ENCODE data around the gene MPL. TPM values are rescaled to one million over a fixed set of nuclear protein-coding genes. Genes with fewer than 3 reads are reported as not detected.

The MPL gene
- polyA plus RNA-seq, 1 of the 3 experiments (the other 2 are of a cell fraction): not detected

DNA sequence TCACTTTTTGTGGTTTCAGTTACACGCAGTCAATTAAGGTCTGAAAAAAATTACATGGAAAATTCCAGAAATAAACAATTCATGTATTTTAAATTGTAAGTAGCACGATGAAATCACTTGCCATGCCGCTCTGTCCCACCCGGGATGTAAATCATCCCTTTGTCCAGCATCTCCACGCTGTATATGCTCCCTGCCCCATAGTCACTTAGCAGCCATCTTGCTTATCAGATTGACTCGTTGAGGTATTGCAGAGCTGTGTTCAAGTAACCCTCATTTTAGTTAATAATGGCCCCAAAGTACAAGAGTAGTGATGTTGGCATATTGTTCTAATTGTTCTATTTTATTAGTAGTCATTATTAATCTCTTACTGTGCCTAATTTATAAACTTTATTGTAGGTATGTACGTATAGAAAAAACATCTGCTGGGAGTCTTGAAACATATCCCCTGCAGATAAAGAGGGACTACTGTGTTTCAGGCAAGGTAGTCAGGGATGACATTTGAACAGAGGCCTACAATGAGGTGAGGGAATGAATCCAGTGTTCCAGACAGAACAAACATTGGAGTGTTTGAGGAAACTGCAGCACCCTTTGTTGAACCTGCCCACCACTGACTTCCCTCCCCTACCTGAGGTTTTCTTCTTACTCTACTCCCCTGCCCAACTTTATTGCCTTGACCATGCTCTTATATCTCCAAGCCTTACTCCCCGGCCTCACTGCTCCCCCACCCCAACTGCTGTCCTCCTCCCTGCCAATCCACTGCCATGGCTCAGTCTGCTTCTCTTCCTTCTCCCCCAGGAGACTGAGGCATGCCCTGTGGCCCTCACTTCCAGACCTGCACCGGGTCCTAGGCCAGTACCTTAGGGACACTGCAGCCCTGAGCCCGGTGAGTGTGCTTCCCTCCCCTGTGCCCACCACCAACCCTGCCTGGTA, 14.1 kb downstream of the MPL start:
- no peak overlapping the region for H3K4me3 ChIP-seq (ENCODE audit: low read depth in 2 of 2, low read length in 1 of 2)
- POLR2A ChIA-PET: no interaction called here

DNA sequence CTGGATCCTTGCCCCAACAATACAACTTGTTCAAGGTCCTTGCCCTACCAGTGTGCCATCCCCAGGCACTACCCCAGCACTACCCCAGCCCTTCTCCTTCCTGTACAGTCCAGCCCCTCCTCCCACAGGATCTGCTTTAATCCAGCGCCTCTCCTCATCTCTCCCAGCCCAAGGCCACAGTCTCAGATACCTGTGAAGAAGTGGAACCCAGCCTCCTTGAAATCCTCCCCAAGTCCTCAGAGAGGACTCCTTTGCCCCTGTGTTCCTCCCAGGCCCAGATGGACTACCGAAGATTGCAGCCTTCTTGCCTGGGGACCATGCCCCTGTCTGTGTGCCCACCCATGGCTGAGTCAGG, 14.7 kb downstream of the MPL start:
- TF ChIP-seq SIN3A (IDR thresholded peaks at IDR 0.05; ENCODE audit: borderline replicate concordance, low read depth, low read length) (no peak), TCF12 (IDR thresholded peaks at IDR 0.05) (no peak), MEF2A (IDR thresholded peaks at IDR 0.05; ENCODE audit: borderline replicate concordance, low read depth) (no peak), EZH2phosphoT487 (IDR thresholded peaks at IDR 0.05; ENCODE audit: borderline replicate concordance, low read depth) (no peak), FOSL2 (IDR thresholded peaks at IDR 0.05; ENCODE audit: borderline replicate concordance, low read depth) (no peak), YY1 (IDR thresholded peaks at IDR 0.05; ENCODE audit: low read depth) (no peak)
- TF ChIP-seq, protein P1, sequence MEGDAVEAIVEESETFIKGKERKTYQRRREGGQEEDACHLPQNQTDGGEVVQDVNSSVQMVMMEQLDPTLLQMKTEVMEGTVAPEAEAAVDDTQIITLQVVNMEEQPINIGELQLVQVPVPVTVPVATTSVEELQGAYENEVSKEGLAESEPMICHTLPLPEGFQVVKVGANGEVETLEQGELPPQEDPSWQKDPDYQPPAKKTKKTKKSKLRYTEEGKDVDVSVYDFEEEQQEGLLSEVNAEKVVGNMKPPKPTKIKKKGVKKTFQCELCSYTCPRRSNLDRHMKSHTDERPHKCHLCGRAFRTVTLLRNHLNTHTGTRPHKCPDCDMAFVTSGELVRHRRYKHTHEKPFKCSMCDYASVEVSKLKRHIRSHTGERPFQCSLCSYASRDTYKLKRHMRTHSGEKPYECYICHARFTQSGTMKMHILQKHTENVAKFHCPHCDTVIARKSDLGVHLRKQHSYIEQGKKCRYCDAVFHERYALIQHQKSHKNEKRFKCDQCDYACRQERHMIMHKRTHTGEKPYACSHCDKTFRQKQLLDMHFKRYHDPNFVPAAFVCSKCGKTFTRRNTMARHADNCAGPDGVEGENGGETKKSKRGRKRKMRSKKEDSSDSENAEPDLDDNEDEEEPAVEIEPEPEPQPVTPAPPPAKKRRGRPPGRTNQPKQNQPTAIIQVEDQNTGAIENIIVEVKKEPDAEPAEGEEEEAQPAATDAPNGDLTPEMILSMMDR (IDR thresholded peaks at IDR 0.05): no peak
- TF ChIP-seq, protein P2, sequence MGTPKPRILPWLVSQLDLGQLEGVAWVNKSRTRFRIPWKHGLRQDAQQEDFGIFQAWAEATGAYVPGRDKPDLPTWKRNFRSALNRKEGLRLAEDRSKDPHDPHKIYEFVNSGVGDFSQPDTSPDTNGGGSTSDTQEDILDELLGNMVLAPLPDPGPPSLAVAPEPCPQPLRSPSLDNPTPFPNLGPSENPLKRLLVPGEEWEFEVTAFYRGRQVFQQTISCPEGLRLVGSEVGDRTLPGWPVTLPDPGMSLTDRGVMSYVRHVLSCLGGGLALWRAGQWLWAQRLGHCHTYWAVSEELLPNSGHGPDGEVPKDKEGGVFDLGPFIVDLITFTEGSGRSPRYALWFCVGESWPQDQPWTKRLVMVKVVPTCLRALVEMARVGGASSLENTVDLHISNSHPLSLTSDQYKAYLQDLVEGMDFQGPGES (IDR thresholded peaks at IDR 0.05; ENCODE audit: low read depth, low read length): no peak
- H3K9me3 ChIP-seq: no peaks in the 10 kb centered on the region
- POLR2A ChIA-PET: no interaction called here
- no peaks in the 10 kb centered on the region for H3K27me3 ChIP-seq (ENCODE audit: insufficient read depth)
- no peaks in the 10 kb centered on the region for H3K79me2 ChIP-seq (ENCODE audit: insufficient read depth)
- H3K4me3 ChIP-seq (ENCODE audit: low read depth in 2 of 2, low read length in 1 of 2): no peak overlapping the region
- H2AFZ ChIP-seq (ENCODE audit: low read depth): no peak overlapping the region
- peaks cover 10% of the 10 kb centered on the region for H3F3A ChIP-seq (replicated peaks; ENCODE audit: insufficient read depth)
- peaks cover 12 to 13% of the 10 kb centered on the region in 2 experiments; a peak in 2 of 4 replicates for H3K4me1 ChIP-seq (ENCODE audit: control insufficient read depth in 1 of 2, insufficient read depth in 2 of 2, low read depth in 1 of 2, low read length in 1 of 2)
- H3K36me3 ChIP-seq (replicated peaks in 1 of 2; ENCODE audit: control insufficient read depth in 1 of 2, insufficient read depth in 2 of 2, low read length in 1 of 2): no peaks in the 10 kb centered on the region
- H3K4me2 ChIP-seq: no peak overlapping the region
- no peaks in the 10 kb centered on the region for H3K9me2 ChIP-seq
- H3K9ac ChIP-seq: no peak overlapping the region
- CTCF ChIA-PET: no interaction called here
- DNase-seq: no peak
- no peak overlapping the region for H3K27ac ChIP-seq (ENCODE audit: low read depth in 2 of 2, low read length in 1 of 2)
- WGBS (ENCODE audit: low lambda C conversion rate): 100% methylated on average over 2 of the region's 2 CpGs
- H4K20me1 ChIP-seq (ENCODE audit: insufficient read depth): no peaks in the 10 kb centered on the region

More for the DNA sequence above, 14.1 kb downstream of the MPL start:
- Histone ChIP-seq H3K27ac (ENCODE audit: low read depth in 2 of 2, low read length in 1 of 2) (no peak overlapping the region), H3F3A (replicated peaks; ENCODE audit: insufficient read depth) (peaks cover 10% of the 10 kb centered on the region), H3K4me2 (no peak overlapping the region), H3K9me3 (no peaks in the 10 kb centered on the region), H3K27me3 (ENCODE audit: insufficient read depth) (no peaks in the 10 kb centered on the region), H3K4me1 (ENCODE audit: control insufficient read depth in 1 of 2, insufficient read depth in 2 of 2, low read depth in 1 of 2, low read length in 1 of 2) (peaks cover 12 to 13% of the 10 kb centered on the region in 2 experiments; a peak in 2 of 4 replicates), H3K36me3 (replicated peaks in 1 of 2; ENCODE audit: control insufficient read depth in 1 of 2, insufficient read depth in 2 of 2, low read length in 1 of 2) (no peaks in the 10 kb centered on the region), H3K9ac (no peak overlapping the region), H3K79me2 (ENCODE audit: insufficient read depth) (no peaks in the 10 kb centered on the region), H3K9me2 (no peaks in the 10 kb centered on the region), H4K20me1 (ENCODE audit: insufficient read depth) (no peaks in the 10 kb centered on the region), H2AFZ (ENCODE audit: low read depth) (no peak overlapping the region)
- TF ChIP-seq, protein P1 (IDR thresholded peaks at IDR 0.05): no peak
- TF ChIP-seq RAD21 (IDR thresholded peaks at IDR 0.05; ENCODE audit: low read length) (no peak), RCOR1 (IDR thresholded peaks at IDR 0.05; ENCODE audit: low read length) (no peak), FOXJ3 (CRISPR knock-in tag; IDR thresholded peaks at IDR 0.05) (no peak), EP300 (IDR thresholded peaks at IDR 0.05; ENCODE audit: borderline replicate concordance in 1 of 2, low read depth in 1 of 2, low read length in 1 of 2) (no peak), YY1 (IDR thresholded peaks at IDR 0.05; ENCODE audit: low read depth) (no peak), SIN3A (IDR thresholded peaks at IDR 0.05; ENCODE audit: borderline replicate concordance, low read depth, low read length) (no peak), TEAD4 (IDR thresholded peaks at IDR 0.05; ENCODE audit: borderline replicate concordance, insufficient read depth) (no peak), RXRA (IDR thresholded peaks at IDR 0.05; ENCODE audit: borderline replicate concordance, low read depth) (no peak), GABPA (IDR thresholded peaks at IDR 0.05; ENCODE audit: low read depth) (no peak), EZH2phosphoT487 (IDR thresholded peaks at IDR 0.05; ENCODE audit: borderline replicate concordance, low read depth) (no peak), TAF1 (IDR thresholded peaks at IDR 0.05; ENCODE audit: borderline replicate concordance, low read depth, low read length) (no peak)
- WGBS (ENCODE audit: low lambda C conversion rate): 94% methylated on average over 10 of the region's 10 CpGs
- no peak for DNase-seq
- CTCF ChIA-PET: interaction anchor here (1.1 kb wide), 1 partner anchor 12 kb away, joined by 4 read pairs; no protein-coding TSS in a partner anchor

Data from SK-N-SH (cell line).